ENCODE measurements around the gene CES5A.
"Not testable (repeated sequence)": the region's sequence is repeated elsewhere in the genome, so short reads cannot be mapped to it uniquely, and the experiment has no call there.

The CES5A gene, protein sequence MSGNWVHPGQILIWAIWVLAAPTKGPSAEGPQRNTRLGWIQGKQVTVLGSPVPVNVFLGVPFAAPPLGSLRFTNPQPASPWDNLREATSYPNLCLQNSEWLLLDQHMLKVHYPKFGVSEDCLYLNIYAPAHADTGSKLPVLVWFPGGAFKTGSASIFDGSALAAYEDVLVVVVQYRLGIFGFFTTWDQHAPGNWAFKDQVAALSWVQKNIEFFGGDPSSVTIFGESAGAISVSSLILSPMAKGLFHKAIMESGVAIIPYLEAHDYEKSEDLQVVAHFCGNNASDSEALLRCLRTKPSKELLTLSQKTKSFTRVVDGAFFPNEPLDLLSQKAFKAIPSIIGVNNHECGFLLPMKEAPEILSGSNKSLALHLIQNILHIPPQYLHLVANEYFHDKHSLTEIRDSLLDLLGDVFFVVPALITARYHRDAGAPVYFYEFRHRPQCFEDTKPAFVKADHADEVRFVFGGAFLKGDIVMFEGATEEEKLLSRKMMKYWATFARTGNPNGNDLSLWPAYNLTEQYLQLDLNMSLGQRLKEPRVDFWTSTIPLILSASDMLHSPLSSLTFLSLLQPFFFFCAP

DNA sequence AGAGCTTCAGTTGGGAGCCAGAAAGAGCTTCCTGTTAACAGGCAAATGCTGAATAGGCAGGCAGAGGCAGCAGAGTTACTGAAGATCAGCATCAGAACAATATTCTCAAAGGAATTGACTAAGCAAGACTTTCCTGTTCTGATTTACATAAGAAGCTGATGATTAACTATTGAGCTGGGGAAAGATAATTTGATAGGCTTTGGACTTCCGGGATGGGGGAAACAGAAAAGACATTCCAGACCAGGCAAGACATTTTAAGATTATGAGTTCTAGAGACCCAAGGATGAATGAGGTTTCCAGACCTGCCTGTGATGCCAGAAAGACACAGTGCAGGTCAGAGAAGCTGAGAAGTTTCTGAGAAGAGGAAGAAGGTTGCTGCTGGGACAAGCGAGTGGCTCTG, at the start of gene CES5A:
CES5A (minus strand) TSS at position 101 of the 400 bp plus-strand sequence. CDS start 152 bp downstream, outside the sequence.
- DNase-seq: no peak

- no peak for DNase-seq
These were observed 47.5 kb upstream of the CES5A start for GRCh38 chr16:55922662-55923061.

DNA sequence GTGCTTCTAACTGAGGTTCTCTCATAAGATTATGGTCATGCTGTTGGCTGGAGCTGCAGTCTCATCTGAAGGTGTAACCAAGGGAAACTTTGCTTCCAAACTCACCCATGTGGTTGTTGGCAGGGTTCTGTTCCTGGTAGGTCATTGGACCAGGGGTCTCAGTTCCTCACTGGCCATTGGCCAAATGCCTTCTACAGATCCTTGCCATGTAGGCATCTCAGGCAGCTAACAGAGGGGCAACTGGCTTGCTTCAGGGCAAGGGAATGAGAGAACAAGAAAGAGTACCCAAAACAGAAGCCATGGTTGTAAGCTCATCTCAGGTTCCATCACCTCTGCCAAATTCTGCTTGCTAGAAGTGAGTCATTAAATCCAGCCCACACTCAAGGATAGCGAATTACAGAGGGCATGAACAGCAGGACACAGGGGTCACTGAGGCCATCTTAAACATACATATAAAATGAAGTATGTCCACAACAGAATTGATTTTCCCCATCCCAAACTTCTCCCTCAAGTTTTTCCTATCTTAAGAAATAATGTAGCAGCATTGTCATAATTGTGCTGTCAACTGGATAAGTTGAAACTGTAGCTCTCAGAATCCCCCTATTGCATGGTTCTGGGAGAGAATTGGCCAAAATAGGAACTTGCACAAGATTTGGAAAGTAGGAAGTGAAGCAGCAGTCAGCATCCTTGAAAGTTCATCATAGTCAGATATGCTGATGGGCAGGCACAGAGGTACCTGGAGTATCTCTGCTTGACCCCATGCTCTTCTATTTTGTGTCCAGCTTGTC, 42.4 kb upstream of the CES5A start:
- DNase-seq: no peak

DNA sequence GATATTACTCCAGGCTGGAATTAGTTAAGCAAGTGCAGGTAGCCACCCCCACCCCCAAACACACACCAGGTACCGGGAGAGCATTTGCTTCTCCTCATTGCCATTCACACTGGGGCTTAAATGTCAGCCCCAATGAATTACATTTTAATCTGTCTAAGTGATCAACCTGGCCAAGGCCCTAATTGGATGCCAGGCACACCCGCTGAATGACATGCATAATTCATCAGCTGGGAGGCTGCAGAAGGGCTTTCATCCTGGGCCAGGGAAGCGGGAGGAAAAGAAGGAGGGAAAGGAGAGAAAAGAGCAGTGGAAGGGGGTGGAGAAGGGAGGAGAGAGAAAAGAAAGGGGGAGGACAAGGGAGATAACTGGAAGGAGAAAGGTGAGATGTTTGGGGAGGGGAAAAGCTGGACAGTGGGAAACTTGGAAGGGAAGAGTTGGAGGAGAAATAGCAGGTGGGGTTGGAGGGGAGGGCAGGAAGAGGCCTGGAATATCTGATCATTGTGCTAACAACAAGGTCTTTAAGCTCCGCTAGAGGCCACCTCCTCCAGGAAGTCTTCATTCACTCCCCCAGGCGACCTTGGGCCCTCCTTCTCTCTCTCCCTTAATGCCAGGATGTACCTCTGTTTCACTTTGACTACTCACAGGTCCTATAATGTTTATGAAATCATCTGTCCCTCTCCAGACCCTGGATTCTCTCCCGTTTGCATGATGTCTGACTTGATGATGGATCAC, 40.1 kb upstream of the CES5A start:
- no peak for DNase-seq

DNA sequence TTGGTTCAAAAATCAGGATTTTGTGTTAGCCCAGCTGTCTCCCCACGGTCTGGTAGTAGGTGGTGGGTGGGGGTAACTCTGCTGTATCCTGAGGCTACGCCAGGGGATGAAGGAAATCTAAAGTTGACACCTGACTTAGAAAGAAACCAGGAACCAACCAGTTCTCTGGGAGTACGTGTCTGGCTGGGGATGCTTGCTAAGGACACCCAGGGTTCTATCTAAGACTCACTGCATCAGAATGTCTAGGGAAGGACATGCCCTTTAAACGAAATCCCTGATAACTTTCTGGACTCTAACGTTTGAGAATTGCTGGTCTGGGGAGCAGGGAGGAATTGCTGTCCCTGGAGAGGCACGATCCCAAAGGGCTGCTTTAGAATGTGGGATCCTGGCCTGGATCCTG, 39.2 kb upstream of the CES5A start:
- DNase-seq: no peak

- DNase-seq: no peak
These were observed 38.5 kb upstream of the CES5A start for GRCh38 chr16:55913716-55914115.

- DNase-seq: not testable (repeated sequence)
These were observed 37.9 kb upstream of the CES5A start for GRCh38 chr16:55913121-55913520.

DNA sequence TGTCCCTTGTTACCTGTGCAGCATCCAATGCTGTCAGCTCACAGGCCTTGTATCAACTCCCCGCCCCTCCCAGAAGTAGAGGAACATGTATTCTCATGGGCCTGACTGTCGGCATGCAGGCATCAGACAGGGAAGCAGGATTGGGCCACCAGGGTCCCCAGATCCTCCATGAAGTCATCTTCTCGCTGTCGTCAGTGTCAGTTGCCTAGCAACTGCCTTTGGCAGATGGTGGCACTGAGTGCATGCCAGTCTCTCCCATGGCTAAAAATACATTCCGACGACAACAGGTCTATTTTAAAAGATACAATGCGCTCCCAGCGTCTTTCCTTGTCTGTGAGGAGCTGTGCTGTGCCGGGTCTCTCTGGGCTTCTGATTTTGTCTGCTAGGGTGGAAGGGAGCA, 36.8 kb upstream of the CES5A start:
- peak; percentile 8 for DNase-seq

DNA sequence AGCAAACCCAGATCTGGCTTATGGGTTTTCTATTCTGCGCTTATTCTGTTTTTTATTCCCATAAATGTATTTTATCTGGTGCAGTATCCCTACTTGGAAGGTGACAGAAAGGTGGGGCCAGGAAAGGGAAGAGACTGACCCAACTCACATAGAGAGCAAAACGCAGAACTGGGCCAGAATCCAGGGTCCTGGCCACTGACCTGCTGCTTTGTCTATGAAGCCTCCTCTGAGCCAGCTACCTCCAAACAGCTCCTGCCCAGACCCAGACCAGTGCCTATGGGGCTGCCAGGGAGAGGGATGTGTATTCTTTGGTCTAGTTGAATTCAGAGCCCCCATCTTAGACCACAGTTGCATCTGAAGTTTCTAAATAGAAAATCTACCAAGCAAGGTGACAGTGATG, 36.4 kb upstream of the CES5A start:
- DNase-seq: no peak

DNA sequence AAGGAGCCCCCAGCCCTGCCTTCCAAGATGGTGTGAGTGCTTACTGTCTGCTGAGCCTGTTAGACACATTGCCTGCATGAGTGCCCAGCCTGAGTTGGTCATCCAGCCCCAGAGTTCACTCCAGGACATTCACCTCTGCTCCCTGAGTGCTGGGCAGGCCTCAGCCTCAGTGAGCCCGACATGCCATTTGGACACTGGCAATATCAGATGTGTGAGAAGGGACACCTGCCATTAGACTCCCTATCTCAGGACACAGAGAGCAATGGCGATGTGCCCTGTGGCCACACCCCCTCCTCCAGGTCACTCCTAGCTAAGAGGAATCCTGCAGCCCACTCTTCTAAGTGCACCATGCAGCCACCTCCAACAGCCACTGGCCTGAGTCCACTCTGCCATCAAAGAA, 34.7 kb upstream of the CES5A start:
- no peak for DNase-seq

- no peak for DNase-seq
These were observed 33.5 kb upstream of the CES5A start for GRCh38 chr16:55908641-55909040.

GRCh38 chr16:55907661-55908060, 32.5 kb upstream of the CES5A start:
- no peak for DNase-seq

GRCh38 chr16:55906123-55906522, 30.9 kb upstream of the CES5A start:
- DNase-seq: no peak

- no peak for DNase-seq
These were observed 30.5 kb upstream of the CES5A start for GRCh38 chr16:55905651-55906050.

GRCh38 chr16:55901566-55902217, 26.5 kb upstream of the CES5A start:
- DNase-seq: no peak

DNA sequence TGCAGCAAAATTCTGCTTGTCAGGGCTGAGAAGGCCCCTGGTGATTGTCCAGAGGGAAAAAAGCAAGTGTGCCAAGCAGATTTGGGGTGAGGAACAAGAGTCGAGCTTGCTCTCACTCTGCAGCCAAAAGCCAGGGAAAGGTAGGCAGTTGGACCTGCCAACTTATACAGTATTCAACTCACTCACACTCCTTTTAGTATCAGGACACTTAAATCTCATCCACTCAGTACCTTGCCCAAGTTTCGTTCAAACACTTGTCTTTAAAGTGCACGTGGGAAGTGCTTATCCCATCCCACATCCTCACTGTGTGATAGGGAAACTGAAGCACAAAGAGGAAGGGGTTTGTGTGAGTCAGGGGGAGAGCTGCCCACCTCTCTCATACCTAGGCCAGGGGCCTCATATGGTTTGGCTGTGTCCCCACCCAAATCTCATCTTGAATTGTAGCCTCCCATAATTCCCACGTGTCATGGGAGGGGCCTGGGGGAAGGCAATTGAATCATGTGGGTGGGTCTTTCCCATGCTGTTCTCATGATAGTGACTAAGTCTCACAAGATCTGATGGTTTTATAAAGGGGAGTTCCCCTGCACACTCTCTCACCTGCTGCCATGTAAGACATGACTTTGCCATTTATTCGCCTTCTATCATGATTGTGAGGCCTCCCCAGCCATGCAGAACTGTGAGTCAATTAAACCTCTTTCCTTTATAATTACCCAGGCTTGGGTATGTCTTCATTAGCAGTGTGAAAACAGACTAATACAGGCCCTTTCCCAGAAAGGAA, 25.6 kb upstream of the CES5A start:
- no peak for DNase-seq

- DNase-seq: no peak
These were observed 24.7 kb upstream of the CES5A start for GRCh38 chr16:55899857-55900256.

- DNase-seq: no peak
These were observed 23.4 kb upstream of the CES5A start for GRCh38 chr16:55898592-55898991.

DNA sequence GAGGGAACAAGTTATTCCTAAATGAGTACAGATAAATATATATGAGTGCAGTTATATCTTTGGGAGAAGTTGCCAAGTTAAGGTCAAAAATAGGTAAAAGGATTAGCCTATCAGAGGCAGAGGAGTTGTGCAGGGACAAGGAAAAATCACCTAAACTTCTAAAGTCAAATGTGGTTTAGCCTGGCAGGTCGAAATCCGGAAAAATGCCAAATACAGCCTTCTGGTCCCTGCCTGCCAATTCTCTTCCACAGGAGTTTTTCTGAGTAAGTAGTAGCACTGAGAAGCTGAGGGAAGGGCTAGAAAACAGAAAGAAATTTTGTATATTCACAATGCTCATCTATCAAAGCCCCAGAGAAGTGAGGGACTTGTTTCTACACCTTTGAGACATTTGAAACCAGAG, 17.6 kb upstream of the CES5A start:
- no peak for DNase-seq

DNA sequence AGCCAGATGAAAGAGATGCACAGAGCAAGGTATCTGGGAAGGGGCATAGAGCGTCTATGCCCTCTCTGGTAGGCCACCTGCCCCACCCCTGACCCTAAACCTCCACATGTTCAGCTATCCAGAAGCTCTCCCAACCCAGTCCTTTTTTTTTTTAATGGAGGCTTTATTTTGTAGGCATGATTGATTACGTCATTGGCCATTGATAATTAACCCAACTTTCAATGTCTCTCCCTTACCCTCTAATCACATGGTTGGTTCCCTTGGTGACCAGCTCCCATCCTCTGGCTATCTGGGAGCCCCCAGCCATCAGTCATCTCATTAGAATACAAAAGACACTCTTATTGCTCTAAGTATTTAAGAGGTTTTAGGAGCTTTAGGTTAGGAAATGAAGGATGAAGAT, 14.3 kb upstream of the CES5A start:
- DNase-seq: no peak

GRCh38 chr16:55888546-55888945, 13.4 kb upstream of the CES5A start:
- DNase-seq: no peak

DNA sequence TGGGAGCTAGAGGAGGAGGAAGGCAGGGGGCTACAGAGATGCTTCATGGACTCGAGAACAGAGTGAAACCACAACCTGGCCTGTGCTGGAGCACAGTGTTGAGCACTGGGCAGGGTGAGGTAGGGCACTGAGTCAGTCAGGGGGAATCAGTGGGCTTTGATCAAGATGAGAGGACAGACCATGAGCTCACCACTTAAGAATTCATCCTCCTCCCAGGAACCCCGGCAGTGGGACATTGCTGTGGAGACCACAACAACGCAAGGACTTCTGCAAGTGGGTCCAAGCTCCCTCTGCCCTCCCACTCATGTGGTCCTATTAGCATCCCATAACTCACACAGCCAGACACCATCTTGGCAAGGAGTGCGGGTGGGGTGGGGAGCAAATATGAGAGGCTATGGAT, 1.7 kb upstream of the CES5A start:
- DNase-seq: no peak
